NCI-H748 (cell line): ENCODE data around the gene ADARB1.

Experiments used
- DNase-seq: peaks from one replicate; lab custom pipeline; 2025; ENCODE audit not compliant: unreplicated experiment; lab: John Stamatoyannopoulos, UW

Gene ADARB1

GRCh38 chr21:45190013-45190412, 115.6 kb downstream of the ADARB1 start:
- no peak for DNase-seq

- no peak for DNase-seq
These were observed 118.0 kb downstream of the ADARB1 start for GRCh38 chr21:45192332-45192731.

GRCh38 chr21:45196620-45197019, 122.2 kb downstream of the ADARB1 start:
- DNase-seq, result no peak

GRCh38 chr21:45199201-45199600, 124.8 kb downstream of the ADARB1 start:
- DNase-seq, result no peak

- no peak for DNase-seq
These were observed 125.7 kb downstream of the ADARB1 start for GRCh38 chr21:45200031-45200430.

- no peak for DNase-seq
These were observed 126.4 kb downstream of the ADARB1 start for GRCh38 chr21:45200581-45201296.

GRCh38 chr21:45202344-45202743, 128.0 kb downstream of the ADARB1 start:
- DNase-seq, result no peak

- DNase-seq, result no peak
These were observed 128.5 kb downstream of the ADARB1 start for GRCh38 chr21:45202889-45203288.

GRCh38 chr21:45203983-45204382, 129.6 kb downstream of the ADARB1 start:
- DNase-seq, result no peak

GRCh38 chr21:45204395-45204794, 130.0 kb downstream of the ADARB1 start:
- no peak for DNase-seq

- no peak for DNase-seq
These were observed 133.7 kb downstream of the ADARB1 start for GRCh38 chr21:45207839-45208626.

GRCh38 chr21:45208627-45208951, 134.2 kb downstream of the ADARB1 start:
- DNase-seq, result no peak

- DNase-seq, result no peak
These were observed 134.7 kb downstream of the ADARB1 start for GRCh38 chr21:45209046-45209445.

- DNase-seq, result no peak
These were observed 135.4 kb downstream of the ADARB1 start for GRCh38 chr21:45209685-45210284.

GRCh38 chr21:45210461-45210983, 136.1 kb downstream of the ADARB1 start:
- DNase-seq, result no peak

- DNase-seq, result no peak
These were observed 137.3 kb downstream of the ADARB1 start for GRCh38 chr21:45211661-45212060.

GRCh38 chr21:45213392-45213791, 139.0 kb downstream of the ADARB1 start:
- DNase-seq, result no peak

- no peak for DNase-seq
These were observed 140.8 kb downstream of the ADARB1 start for GRCh38 chr21:45215213-45215612.

- no peak for DNase-seq
These were observed 142.6 kb downstream of the ADARB1 start for GRCh38 chr21:45217010-45217409.

- DNase-seq, result no peak
These were observed 145.1 kb downstream of the ADARB1 start for GRCh38 chr21:45219517-45219916.

- no peak for DNase-seq
These were observed 145.7 kb downstream of the ADARB1 start for GRCh38 chr21:45220071-45220481.
